OCI-LY3 (cell line): Measurements from ENCODE around the gene ALDH1B1.

Experiments
- EZH2phosphoT487 ChIP-seq: fragments of 200-600 bp; shearing (Covaris generic); IDR thresholded peaks from 2 replicates; pipeline ENCODE4 v1.6.1; 2018; ENCODE audit warnings: antibody characterized with exemption, mixed run types, low read depth
- TF ChIP-seq, protein P1 (sequence below): fragments of 200-600, 300-600 bp; sonication (generic); IDR thresholded peaks from 2 replicates; pipeline ENCODE4 v1.5.1; 2014; ENCODE audit warnings: antibody characterized with exemption, low read length, low read depth

DNA sequence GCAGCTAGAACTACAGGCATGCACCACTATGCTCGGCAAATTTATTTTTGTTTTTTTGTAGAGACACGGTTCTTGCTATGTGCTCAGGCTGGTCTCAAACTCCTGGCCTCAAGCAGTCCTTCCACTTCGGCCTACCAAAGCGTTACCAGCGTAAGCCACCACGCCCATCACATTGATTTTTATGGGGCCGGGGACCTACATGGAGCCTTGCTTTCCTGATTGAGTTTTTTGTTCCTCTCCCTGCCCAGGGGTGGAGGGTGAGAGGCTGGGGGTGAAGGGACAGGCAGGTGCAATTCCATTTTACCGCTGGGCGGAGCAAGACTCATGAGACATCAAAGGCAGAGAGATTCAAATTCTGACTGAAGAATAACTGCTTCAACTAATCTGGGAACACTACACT, 1.9 kb downstream of the ALDH1B1 start:
- TF ChIP-seq, protein P1, sequence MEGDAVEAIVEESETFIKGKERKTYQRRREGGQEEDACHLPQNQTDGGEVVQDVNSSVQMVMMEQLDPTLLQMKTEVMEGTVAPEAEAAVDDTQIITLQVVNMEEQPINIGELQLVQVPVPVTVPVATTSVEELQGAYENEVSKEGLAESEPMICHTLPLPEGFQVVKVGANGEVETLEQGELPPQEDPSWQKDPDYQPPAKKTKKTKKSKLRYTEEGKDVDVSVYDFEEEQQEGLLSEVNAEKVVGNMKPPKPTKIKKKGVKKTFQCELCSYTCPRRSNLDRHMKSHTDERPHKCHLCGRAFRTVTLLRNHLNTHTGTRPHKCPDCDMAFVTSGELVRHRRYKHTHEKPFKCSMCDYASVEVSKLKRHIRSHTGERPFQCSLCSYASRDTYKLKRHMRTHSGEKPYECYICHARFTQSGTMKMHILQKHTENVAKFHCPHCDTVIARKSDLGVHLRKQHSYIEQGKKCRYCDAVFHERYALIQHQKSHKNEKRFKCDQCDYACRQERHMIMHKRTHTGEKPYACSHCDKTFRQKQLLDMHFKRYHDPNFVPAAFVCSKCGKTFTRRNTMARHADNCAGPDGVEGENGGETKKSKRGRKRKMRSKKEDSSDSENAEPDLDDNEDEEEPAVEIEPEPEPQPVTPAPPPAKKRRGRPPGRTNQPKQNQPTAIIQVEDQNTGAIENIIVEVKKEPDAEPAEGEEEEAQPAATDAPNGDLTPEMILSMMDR, result no peak
- no peak for TF ChIP-seq EZH2phosphoT487
